GM12892 (cell line): Measurements from ENCODE around the gene NANOS3.

ENCODE experiments used
- POLR2A ChIP-seq: IDR thresholded peaks from 2 replicates; pipeline ENCODE4 v1.6.1; 2011; ENCODE audit warnings: low read depth, low read length, control low read depth
- TAF1 ChIP-seq: IDR thresholded peaks from 2 replicates; pipeline ENCODE4 v1.6.1; 2011; ENCODE audit warnings: low read depth, mild to moderate bottlenecking, control low read depth, low read length, borderline replicate concordance

DNA sequence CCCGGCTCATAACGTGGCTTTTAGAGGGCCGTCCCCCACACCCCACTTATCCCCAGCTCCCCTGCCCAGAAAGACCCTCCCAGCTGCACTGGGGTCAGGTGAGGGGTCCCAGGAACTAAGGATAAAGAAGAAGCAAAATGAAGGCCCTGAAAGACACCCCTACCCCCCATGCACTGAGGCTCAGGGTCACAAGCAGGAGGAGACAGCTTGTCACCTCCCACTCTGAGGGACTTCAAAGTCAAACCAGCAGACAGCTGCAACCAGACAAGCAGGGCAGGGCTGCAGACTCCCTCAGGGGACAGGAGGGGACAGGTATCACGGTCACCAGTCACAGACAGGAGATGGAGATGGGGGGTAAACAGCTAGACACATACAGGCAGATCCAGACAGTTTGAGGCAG is 6.1 kb upstream of the NANOS3 start:
- TF ChIP-seq POLR2A, result no peak
- no peak for TF ChIP-seq TAF1
